A549 (cell line): ENCODE data around the gene MYO19. TPM values are rescaled to one million over a fixed set of nuclear protein-coding genes. Genes with fewer than 3 reads are reported as not detected.

ENCODE experiments used
- ATAC-seq, 2 experiments: fragments of 200-7000 bp in 1 of 2; fragments of >200 bp in 1 of 2; cut with Nextera tagmentation in 1 of 2; cut with Tn5 transposase in 1 of 2; 3 replicates each; pipeline versions ENCODE4 v1.8.0 to v1.9.1; 2018 to 2020; ENCODE audit warnings: mild to moderate bottlenecking in 1 of 2, moderate library complexity in 1 of 2
- CTCF ChIA-PET: fragments of 300-600 bp; sonication (Branson Sonifier 250); formaldehyde crosslinking; extraction: SDS; loops from one replicate; lab custom pipeline; 2021; ENCODE audit warnings: antibody characterized with exemption, inconsistent platforms; lab: Yijun Ruan, JAX
- POLR2A ChIA-PET: fragments of 350-600 bp; formaldehyde crosslinking; extraction: SDS; loops from one replicate; lab custom pipeline; 2021; ENCODE audit warnings: antibody characterized with exemption, inconsistent platforms; lab: Yijun Ruan, JAX
- DNase-seq, 2 experiments: peaks; one replicate each; pipeline versions ENCODE4 v3.0.0 to v3.0.0-alpha.2; 2011 to 2016; ENCODE audit warnings: low read depth in 1 of 2, low spot score in 1 of 2
- FAIRE-seq: peaks from 2 replicates; lab custom pipeline; 2011; peaks lifted over from hg19 to GRCh38; lab: Jason Lieb, UNC
- H3K27ac ChIP-seq, 2 experiments: fragments of >200 bp; sonication (Bioruptor Twin); formaldehyde crosslinking; 3 replicates each; pipeline ENCODE4 v1.5.1; 2016 to 2017
- H3K4me1 ChIP-seq: fragments of >200 bp; sonication (Bioruptor Twin); formaldehyde crosslinking; 3 replicates; pipeline ENCODE4 v1.6.1; 2016
- H3K4me2 ChIP-seq: fragments of >200 bp; sonication (Bioruptor Twin); formaldehyde crosslinking; 3 replicates; pipeline ENCODE4 v1.6.1; 2016
- H3K4me3 ChIP-seq: fragments of >200 bp; sonication (Bioruptor Twin); formaldehyde crosslinking; 3 replicates; pipeline ENCODE4 v1.5.1; 2016
- H3K9me3 ChIP-seq: fragments of >200 bp; sonication (Bioruptor Twin); formaldehyde crosslinking; 3 replicates; pipeline ENCODE4 v1.6.1; 2016
- CBX2 ChIP-seq: fragments of 200-600 bp; sonication (generic); IDR thresholded peaks from 2 replicates; pipeline ENCODE4 v1.6.1; 2016; ENCODE audit warnings: low read depth, mild to moderate bottlenecking, borderline replicate concordance
- CHD4 ChIP-seq: fragments of 200-600 bp; sonication (generic); IDR thresholded peaks from 2 replicates; pipeline ENCODE4 v1.6.1; 2016; ENCODE audit warnings: antibody characterized with exemption, mild to moderate bottlenecking, borderline replicate concordance
- EP300 ChIP-seq, 2 experiments: fragments of >200 bp; sonication (Bioruptor Twin); formaldehyde crosslinking; IDR thresholded peaks; 2 replicates in 1 of 2; 3 replicates in 1 of 2; pipeline ENCODE4 v1.6.1; 2016 to 2017
- FOSB ChIP-seq: fragments of 250-450 bp; sonication (Bioruptor Pico); IDR thresholded peaks from 2 replicates; pipeline ENCODE4 v1.5.0; 2020; ENCODE audit warnings: mild to moderate bottlenecking, moderate library complexity
- FOSL2 ChIP-seq, 2 experiments: fragments of 450-650 bp in 1 of 2; fragments of >200 bp in 1 of 2; sonication (Bioruptor Twin) in 1 of 2; formaldehyde crosslinking; IDR thresholded peaks; 2 replicates each; pipeline versions ENCODE4 v1.5.0 to v1.6.1; 2016 to 2020; ENCODE audit warnings: mild to moderate bottlenecking in 1 of 2, moderate library complexity in 1 of 2
- GATA3 ChIP-seq: IDR thresholded peaks from 2 replicates; pipeline ENCODE4 v1.6.1; 2012; ENCODE audit warnings: borderline replicate concordance
- HEYL ChIP-seq: fragments of 250-450 bp; sonication (Bioruptor Pico); IDR thresholded peaks from 2 replicates; pipeline ENCODE4 v1.8.0; 2021; ENCODE audit warnings: mild to moderate bottlenecking, moderate library complexity
- JUN ChIP-seq, 2 experiments: fragments of >200 bp; sonication (Bioruptor Twin); formaldehyde crosslinking; IDR thresholded peaks; 2 replicates in 1 of 2; 3 replicates in 1 of 2; pipeline ENCODE4 v1.6.1; 2016 to 2017
- NPAS2 ChIP-seq: fragments of 250-450 bp; sonication (Bioruptor Pico); IDR thresholded peaks from 2 replicates; pipeline ENCODE4 v1.8.0; 2022; ENCODE audit warnings: mild to moderate bottlenecking, moderate library complexity, borderline replicate concordance
- NR3C1 ChIP-seq: fragments of >200 bp; sonication (Bioruptor Twin); formaldehyde crosslinking; IDR thresholded peaks from 3 replicates; pipeline ENCODE4 v1.6.1; 2017
- PHF8 ChIP-seq: fragments of 200-600 bp; sonication (generic); IDR thresholded peaks from 2 replicates; pipeline ENCODE4 v1.6.1; 2016; ENCODE audit warnings: low read depth, mild to moderate bottlenecking, antibody characterized with exemption, moderate library complexity, borderline replicate concordance
- RAD21 ChIP-seq, 2 experiments: fragments of >200 bp in 1 of 2; sonication (Bioruptor Twin) in 1 of 2; formaldehyde crosslinking in 1 of 2; IDR thresholded peaks in 1 of 2; conservative IDR thresholded peaks in 1 of 2; 2 replicates in 1 of 2; 3 replicates in 1 of 2; pipeline ENCODE4 v1.6.1; 2012 to 2018; ENCODE audit warnings: inconsistent platforms in 1 of 2
- RARB ChIP-seq: fragments of 250-450 bp; sonication (Bioruptor Pico); IDR thresholded peaks from 2 replicates; pipeline ENCODE4 v1.8.0; 2021; ENCODE audit warnings: mild to moderate bottlenecking, moderate library complexity
- WGBS: methylation state at CpG from one replicate; pipeline ENCODE4 v1.1.6; 2017; ENCODE audit errors: missing lambda C conversion rate; 5-methylcytosine and 5-hydroxymethylcytosine counted together
- polyA plus RNA-seq, 4 experiments: library from polyadenylated mRNA; depleted of rRNA in 3 of 4; stranded (reverse); fragments of >200 nt; fragmentation: RNase III in 1 of 4; extraction: RNeasy Plus Mini Kit Qiagen cat#74134 plus additional on column Dnase treatment in 1 of 4; gene quantifications; 2 replicates in 3 of 4; 3 replicates in 1 of 4; pipeline ENCODE4 v1.2.3, GENCODE V29; 2011 to 2017
- TF ChIP-seq, protein P1 (sequence below): IDR thresholded peaks from 2 replicates; pipeline ENCODE4 v1.6.1; 2012
- TF ChIP-seq, protein P2 (sequence below): fragments of 250-450 bp; sonication (Bioruptor Pico); IDR thresholded peaks from 2 replicates; pipeline ENCODE4 v1.5.0; 2020; ENCODE audit warnings: low read depth, mild to moderate bottlenecking, moderate library complexity
- TF ChIP-seq, protein P3 (sequence below): fragments of 150-350 bp; IDR thresholded peaks from 2 replicates; pipeline ENCODE4 v1.6.1; 2014; ENCODE audit warnings: low read depth, mild to moderate bottlenecking, low read length
- TF ChIP-seq, protein P4 (sequence below): fragments of >200 bp; sonication (Bioruptor Twin); formaldehyde crosslinking; IDR thresholded peaks from 3 replicates; pipeline ENCODE4 v1.5.1; 2016

MYO19 gene
- polyA plus RNA-seq, 2 of the 4 experiments (the other 2 are of a cell fraction): 91.7 to 99.0 TPM

DNA sequence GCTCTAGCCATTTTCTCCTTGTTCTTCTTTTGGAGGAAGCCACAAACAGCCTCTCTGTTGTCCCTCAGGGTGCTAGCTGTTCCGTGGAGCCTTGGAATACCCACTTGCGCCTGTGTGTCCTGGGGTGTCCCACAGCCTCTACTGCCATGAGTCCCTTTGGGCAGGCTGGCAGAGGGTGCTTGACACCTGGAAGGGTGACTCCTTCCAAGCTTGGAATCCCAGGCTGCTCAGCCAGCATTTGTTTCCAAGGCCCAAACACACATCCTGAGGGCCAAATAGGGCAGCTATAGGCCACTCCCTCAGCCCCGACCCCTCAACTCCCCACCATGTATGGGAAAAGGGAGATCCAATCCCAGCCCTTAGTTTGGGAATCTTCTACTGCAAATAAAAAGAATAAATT, 33.3 kb downstream of the MYO19 start:
- TF ChIP-seq, protein P1, sequence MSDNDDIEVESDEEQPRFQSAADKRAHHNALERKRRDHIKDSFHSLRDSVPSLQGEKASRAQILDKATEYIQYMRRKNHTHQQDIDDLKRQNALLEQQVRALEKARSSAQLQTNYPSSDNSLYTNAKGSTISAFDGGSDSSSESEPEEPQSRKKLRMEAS: no peak
- no peak for TF ChIP-seq GATA3
- no peak for TF ChIP-seq CBX2
- no peak for TF ChIP-seq RARB (CRISPR knock-in tag)
- TF ChIP-seq FOSL2 (IDR thresholded peaks at IDR 0.05): no peak
- TF ChIP-seq FOSL2 (CRISPR knock-in tag; IDR thresholded peaks at IDR 0.05): no peak
- TF ChIP-seq, protein P2, sequence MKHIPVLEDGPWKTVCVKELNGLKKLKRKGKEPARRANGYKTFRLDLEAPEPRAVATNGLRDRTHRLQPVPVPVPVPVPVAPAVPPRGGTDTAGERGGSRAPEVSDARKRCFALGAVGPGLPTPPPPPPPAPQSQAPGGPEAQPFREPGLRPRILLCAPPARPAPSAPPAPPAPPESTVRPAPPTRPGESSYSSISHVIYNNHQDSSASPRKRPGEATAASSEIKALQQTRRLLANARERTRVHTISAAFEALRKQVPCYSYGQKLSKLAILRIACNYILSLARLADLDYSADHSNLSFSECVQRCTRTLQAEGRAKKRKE (CRISPR knock-in tag): no peak
- no peak overlapping the region for H3K4me2 ChIP-seq
- no peak overlapping the region for H3K27ac ChIP-seq
- no peak for FAIRE-seq
- H3K4me3 ChIP-seq: no peak overlapping the region
- no peak; a peak in 1 of 6 replicates for ATAC-seq
- WGBS: 94% methylated on average over 3 of the region's 3 CpGs
- no peak for DNase-seq
- ChIA-PET POLR2A (interaction anchor here (0.9 to 1.1 kb wide), 2 partner anchors 24 to 44 kb away, joined by 3 to 4 read pairs; no protein-coding TSS in a partner anchor), CTCF (interaction anchor here (1.0 kb wide), 1 partner anchor 33 kb away, joined by 3 read pairs; the partner anchor contains the start of genes MYO19 and PIGW)
- no peaks in the 10 kb centered on the region for H3K9me3 ChIP-seq
- no peaks in the 10 kb centered on the region; the same call in 2 of the 3 replicates for H3K4me1 ChIP-seq

DNA sequence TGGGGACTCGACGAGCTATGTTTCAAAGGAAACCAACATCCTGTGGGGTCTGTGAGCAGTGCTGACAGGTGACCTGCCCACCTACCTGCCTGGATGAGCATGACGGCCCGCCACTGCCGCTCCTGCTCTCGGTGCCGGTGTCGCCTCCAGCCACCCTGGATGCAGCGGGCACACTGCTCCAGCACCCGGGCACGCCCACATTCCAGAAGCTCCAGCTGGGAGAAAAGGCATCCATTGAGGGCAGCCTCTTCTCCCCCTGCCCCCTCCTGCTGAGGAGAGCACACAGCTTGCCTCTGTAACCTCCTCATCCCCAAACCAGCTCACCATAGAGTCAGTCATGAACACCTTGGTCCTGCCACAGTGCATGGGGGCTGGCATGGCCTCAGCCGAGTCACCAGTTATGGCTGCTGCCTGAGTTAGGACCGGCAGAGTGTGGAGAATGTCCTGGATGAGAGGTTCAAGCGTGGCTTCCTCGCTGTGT, 33.9 kb downstream of the MYO19 start:
- DNase-seq: no peak
- 94% methylated on average over 14 of the region's 15 CpGs for WGBS
- ATAC-seq: peak; percentile 8 to 10; a peak in 3 of 6 replicates
- Histone ChIP-seq H3K27ac (no peak overlapping the region), H3K4me3 (no peak overlapping the region), H3K9me3 (no peaks in the 10 kb centered on the region), H3K4me1 (no peaks in the 10 kb centered on the region; the same call in 2 of the 3 replicates), H3K4me2 (no peak overlapping the region)
- ChIA-PET CTCF (interaction anchor here (1.0 to 2.2 kb wide), 4 partner anchors 8 to 33 kb away, joined by 3 to 6 read pairs (median 4); partner anchors contain the start of genes MYO19, PIGW and ZNHIT3), POLR2A (interaction anchor here (0.7 to 1.1 kb wide), 2 partner anchors 27 to 45 kb away, joined by 3 to 4 read pairs; no protein-coding TSS in a partner anchor)
- no peak for FAIRE-seq
- TF ChIP-seq NR3C1 (no peak), EP300 (IDR thresholded peaks at IDR 0.05) (no peak), HEYL (no peak), FOSB (CRISPR knock-in tag) (no peak), PHF8 (no peak), RAD21 (conservative IDR thresholded peaks at IDR 0.05 in 1 of 2, IDR thresholded peaks at IDR 0.05 in 1 of 2) (no peak), NPAS2 (no peak), JUN (IDR thresholded peaks at IDR 0.05) (no peak; a peak in 1 of 5 replicates), CHD4 (no peak)
- TF ChIP-seq, protein P3, sequence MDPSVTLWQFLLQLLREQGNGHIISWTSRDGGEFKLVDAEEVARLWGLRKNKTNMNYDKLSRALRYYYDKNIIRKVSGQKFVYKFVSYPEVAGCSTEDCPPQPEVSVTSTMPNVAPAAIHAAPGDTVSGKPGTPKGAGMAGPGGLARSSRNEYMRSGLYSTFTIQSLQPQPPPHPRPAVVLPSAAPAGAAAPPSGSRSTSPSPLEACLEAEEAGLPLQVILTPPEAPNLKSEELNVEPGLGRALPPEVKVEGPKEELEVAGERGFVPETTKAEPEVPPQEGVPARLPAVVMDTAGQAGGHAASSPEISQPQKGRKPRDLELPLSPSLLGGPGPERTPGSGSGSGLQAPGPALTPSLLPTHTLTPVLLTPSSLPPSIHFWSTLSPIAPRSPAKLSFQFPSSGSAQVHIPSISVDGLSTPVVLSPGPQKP: no peak
- TF ChIP-seq, protein P4, sequence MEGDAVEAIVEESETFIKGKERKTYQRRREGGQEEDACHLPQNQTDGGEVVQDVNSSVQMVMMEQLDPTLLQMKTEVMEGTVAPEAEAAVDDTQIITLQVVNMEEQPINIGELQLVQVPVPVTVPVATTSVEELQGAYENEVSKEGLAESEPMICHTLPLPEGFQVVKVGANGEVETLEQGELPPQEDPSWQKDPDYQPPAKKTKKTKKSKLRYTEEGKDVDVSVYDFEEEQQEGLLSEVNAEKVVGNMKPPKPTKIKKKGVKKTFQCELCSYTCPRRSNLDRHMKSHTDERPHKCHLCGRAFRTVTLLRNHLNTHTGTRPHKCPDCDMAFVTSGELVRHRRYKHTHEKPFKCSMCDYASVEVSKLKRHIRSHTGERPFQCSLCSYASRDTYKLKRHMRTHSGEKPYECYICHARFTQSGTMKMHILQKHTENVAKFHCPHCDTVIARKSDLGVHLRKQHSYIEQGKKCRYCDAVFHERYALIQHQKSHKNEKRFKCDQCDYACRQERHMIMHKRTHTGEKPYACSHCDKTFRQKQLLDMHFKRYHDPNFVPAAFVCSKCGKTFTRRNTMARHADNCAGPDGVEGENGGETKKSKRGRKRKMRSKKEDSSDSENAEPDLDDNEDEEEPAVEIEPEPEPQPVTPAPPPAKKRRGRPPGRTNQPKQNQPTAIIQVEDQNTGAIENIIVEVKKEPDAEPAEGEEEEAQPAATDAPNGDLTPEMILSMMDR: no peak
